ENCODE measurements around the gene CMC4.
A peak's percentile ranks its signal among the peaks of the same experiment; 100 is the strongest.

Gene CMC4

DNA sequence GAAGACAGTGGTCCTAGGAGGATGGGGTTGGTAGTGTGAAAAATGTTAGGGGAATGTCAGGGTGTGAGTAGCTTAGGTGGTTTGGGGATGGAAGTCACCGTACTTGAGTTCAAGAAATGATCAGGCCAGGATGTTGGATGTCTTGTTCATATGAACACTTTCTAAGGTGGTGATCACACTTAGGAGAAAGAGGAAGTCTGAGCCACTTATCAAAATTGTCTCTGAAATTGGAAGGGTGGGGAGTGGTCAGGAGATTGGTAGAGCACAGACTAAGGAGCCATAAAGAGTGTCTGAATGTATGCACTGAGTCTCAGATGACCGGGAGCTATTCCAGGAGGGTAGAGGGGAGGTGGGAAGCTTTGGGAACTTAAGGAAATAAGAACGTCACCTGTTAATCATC is 17.3 kb downstream of the CMC4 start:
- DNase-seq (ENCODE audit: low spot score): no peak

DNA sequence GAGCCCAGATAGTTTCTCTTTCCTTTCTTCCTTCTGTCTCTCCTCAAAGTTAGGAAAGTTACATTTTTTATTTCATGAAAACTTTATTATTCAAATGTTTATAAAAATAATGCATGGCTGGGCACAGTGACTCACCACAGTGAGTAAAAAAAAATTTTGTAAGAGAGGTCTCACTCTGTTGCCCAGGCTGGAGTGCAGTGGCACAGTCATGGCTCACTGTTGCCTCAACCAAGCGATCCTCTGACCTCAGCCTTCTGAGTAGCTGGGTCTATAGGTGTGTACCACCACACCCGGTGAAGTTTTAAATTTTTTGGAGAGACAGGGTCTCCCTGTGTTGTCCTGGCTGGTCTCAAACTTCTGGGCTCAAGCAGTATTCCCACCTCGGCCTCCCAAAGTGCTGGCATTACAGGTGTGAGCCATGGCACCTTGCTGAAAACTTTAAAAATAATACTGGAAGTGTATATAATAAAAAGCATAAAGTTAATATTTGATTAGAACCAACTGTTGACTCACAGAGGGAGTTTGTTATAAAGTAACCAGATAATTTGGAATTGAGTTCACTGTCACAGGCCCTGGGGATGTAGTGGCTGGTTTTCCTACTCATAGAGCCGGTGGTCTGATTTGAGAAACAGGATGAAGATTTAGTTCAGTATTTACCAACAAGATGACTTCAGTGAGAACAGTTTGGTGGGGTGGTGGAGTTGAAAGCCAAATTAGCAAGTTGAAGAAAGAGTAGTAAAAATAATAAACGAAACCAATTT is 18.0 kb downstream of the CMC4 start:
- DNase-seq (ENCODE audit: low spot score): no peak

DNA sequence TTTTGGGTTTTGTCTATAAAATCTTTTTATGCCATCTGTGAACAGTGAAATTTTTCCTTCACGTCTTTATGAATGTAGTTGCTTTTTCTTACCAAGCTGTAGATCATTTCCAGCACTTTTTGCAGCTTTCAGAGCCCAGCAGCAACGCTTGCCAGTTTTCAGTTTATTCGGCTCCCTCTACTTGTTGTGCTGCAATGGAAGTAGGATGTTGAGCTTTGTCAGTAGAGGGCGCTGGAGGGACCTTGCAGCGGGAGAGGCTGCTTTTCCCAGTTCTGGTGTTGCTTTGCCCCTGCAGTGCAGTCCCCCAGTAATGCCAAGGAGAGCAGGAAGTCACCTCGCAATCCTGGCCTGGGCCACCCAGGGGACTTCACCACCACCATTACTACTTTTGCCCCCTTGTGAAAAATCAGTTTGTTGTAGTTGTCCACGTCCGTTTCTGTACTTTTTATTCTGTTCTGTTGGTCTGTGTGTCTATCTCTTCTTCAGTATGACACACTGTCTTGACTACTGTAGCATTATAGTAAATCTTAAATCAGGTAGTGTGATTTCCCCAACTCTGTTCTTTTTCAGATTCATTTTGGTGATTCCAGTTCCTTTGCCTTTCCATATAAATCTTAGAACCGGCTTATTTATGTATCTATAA is 21.8 kb downstream of the CMC4 start:
- peak; percentile 55 for DNase-seq (ENCODE audit: low spot score)

DNA sequence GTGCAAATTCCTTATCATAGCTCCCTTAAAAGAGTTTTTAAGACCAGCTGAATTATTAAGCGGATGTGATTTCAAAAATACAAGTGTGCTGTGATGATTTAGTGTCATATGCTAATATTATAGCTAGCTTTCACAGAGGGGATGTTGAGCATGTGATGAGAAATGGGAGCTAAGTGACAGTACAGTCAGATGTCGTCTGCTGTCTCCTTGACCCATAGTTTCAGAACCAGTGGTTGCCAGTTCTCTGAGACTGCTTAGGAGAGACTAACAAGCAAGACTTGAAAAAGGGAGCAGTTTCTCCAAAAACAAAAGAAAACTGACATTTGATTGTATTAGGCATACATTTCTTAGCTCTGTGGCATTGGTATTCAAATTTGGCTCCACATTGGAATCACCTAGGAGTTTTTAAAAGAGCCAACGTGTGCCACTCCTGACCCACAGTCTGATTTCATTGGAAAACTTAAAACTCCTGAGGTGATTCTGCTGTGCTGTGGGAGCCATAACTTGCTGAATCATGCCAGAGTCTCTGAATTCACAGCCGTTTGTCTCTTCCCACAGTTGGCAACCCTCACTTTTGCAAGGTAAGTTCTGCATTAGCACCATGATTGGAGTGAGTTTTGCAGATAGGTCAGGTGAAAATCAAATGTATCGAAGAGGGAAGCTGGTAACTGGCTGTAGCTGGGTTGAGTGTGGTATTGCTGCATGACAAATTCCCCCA is 24.0 kb downstream of the CMC4 start:
- DNase-seq (ENCODE audit: low spot score): no peak

DNA sequence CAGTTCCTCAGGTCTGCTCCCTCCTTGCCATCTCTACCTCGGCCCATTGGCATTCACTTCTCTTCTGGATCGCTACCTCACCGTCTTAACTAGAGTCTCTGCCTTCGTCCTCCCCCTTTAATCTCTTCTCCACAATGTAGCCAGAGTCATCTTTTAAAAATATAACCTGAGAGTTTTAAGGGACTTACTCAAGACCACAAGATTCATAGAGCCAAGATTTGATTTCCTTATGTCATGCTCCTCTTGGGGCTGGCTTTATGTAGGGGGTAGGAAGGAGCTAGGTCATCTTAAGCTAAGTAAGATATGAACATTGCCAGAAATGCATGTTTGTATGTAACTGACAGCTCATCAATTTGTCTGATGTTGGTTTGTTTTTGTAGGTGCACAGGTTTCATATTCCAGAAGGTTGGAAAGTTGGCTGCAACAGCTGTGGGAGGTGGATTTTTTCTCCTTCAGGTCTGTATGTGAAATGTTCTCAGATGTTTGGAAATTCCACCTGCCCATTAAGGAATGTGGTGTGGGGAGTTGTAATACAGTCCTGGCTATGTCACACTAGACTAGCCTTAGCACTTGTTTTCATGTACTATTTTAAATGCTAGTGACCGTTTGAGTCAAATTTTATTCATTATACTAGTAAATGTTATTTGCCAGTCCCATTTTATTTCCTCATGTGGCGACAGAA is 24.7 kb downstream of the CMC4 start:
- no peak for DNase-seq (ENCODE audit: low spot score)

DNA sequence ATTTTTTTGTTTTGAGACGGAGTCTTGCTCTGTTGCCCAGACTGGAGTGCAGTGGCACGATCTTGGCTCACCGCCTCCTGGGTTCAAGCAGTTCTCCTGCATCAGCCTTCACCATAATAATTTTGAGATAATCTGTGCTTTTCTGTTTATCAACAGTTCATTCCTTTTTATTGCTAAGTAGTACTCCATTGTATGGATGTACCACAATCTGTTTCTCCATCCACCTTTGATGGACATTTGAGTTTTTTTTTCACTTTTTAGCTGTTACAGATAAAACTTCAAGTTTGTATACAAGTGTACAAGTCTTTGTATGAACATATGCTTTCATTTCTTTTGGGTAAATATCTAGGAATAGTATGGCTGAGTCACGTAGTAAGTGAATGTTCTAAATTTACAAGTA is 35.2 kb downstream of the CMC4 start:
- no peak for DNase-seq (ENCODE audit: low spot score)

DNA sequence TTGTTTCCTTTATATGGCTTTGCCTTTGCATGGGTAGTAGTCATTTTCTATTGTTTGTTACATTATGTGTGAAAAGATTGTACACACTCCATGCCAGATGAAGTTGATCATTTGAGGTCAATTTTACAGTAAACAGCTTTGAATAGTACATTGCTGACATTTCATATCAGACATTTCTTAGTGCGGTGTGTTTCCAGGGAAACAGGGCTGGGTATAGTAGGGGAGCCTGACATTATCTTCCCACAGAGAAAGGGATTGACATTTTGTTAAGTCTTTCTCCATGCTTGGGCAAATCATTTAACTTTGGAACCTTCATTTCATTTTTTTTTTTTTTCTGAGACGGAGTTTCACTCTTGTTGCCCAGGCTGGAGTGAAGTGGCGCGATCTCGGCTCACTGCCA is 39.3 kb downstream of the CMC4 start:
- no peak for DNase-seq (ENCODE audit: low spot score)

DNA sequence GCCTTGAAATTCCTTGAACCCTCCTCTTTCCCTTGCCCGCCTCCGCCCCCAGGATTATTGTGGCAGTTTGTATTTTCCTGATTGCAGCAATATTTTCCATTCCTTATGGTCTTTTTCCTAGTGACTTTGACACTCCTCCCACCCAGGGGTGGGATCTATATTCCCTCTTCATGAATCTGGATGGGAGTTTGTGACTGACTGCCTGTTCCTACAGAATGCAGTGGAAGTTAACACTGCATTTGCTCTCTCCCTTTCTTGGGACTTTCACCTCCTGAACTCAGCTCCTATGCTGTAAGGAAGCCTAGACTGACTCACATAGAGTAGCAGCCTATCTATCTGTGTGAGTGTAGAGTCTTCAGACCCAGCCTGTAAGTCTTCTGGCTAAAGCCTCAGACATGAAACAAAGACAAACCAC is 42.1 kb downstream of the CMC4 start:
- DNase-seq (ENCODE audit: low spot score): peak; percentile 2

DNA sequence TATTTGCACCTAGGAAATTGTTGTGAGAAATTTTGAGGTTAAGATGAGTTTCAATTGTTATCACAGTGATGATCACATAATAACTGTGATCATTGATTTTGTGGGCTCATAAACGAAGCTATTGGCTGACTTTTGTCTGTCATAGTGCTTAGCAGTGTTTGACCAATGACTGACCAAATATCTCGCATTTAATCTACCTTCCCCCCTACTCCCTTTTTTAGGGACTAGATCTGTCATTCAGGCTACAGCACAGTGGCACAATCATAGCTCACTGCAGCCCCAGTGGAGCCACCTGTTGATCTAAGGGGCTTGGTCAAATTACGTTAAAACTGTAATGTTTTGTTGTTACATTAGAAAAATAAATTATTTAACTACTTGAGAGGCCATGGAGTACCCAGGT is 42.8 kb downstream of the CMC4 start:
- no peak for DNase-seq (ENCODE audit: low spot score)

DNA sequence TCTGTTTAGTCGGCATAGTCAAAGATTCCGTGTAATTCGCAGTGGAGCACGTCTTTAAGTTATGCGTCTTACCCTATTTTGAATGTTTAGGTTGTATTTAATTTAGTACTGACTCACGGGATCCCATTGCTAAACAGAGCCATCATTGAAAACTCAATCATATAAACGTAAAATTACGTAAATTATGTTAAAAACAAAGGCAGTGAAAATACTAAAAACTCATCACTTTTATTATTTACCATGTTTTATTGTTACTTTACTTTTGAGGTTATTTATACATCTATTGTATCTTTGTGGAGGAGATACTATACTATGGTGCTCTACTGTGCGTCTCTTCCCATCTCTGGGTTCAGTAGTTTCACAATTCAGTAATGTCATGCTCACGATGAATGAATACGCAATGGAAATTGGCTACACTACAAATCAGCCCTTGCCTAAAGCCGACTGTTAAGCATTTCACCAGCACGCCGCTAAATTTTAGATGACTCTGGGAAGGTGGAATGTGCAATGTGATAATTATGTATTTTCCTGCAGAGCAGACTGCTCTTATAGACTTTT is 43.3 kb downstream of the CMC4 start:
- DNase-seq (ENCODE audit: low spot score): peak; percentile 46

DNA sequence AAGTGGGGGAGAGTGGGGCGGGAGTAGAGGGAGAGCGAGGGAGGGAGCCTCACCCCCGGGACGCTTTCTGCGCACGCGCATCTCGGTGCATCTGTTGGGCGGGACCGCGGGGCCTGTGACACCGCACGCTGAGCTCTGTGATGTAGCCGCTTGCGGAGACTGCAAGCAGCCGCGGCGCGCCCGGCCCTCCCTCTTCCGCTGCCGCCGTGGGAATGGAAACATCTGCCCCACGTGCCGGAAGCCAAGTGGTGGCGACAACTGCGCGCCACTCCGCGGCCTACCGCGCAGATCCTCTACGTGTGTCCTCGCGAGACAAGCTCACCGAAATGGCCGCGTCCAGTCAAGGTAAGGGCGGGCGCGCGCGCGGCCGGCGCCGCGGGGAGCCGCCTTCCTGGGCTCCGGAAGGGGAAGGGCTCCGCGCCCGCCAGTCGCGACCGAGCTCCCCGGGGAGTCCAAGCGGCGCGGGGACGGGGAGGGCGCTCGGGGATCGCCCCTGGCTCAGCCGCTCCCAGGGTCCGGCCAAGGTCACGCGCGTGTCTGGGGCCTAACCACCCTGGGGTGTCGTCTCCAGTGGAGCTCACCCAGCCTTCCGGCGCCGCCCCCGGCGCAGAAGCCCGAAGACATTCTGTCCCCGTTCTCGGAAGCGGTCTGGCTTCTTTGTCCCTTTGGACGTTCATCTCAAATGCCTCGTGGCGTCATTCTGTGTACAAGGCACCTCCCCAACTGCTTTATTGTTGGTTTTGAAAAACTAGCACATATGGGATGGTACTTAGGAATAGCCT is 44.0 kb downstream of the CMC4 start, which contains the start of gene FUNDC2:
TSS of gene FUNDC2 (plus strand) at position 118 of the 782 bp plus-strand sequence. CDS start at position 213, 95 bp downstream.
- DNase-seq (ENCODE audit: low spot score): peak; percentile 88

DNA sequence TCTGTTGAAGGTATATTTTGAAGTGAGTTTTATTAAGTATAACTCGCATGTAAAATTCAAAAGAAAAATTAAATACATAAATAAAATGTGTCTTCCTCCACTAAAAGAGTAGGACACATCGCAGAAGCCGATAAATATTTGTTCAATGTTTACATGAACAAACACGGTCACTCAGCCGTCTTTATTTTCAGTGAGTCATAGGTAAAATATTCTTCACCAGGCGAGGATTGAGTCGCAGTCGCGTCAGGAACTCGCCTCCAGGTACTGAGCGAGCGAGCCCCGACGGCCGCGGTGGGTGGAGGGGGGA is 44.6 kb downstream of the CMC4 start:
- no peak for DNase-seq (ENCODE audit: low spot score)

DNA sequence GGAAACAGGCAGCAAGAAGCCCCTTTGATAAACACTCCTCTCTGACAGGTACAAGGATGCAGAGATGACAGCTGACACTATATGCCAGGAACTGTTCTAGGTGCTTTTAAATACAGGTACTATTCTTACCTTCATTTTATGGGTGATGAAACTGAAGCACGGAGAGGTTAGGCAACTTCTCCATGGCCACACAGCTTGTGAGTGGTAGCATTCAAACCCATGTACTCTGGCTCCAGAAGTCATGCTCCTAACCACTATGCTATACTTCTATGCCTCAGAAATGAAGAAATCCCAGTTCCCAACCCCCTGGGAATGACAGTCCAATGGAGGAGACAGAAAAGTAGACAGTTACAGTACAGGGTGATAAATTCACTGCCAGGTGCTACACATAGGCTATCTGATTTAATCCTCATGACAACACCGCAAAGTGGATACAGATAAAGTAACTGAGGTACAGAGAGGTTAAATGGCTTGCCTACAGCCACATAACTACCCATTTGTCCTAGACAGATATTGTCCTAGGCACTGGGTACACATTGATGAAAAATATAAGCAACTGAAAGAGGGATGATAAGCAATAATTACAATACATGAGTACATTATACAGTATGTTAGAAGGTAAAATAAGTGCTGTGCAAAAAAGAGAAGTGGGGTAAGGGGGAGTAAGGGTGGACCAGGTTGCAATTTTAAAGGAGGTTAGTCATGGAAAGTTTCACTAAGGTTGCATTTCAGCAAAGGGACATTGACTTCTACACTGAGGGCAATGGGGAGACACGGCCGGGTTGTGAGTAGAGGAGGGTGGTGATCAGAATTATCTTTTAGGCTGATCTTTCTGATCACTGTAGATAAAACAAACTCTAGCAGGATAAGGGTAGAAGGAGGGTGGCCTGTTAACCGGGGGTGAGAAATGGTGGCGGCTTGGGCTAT is 46.8 kb downstream of the CMC4 start:
- no peak for DNase-seq (ENCODE audit: low spot score)

DNA sequence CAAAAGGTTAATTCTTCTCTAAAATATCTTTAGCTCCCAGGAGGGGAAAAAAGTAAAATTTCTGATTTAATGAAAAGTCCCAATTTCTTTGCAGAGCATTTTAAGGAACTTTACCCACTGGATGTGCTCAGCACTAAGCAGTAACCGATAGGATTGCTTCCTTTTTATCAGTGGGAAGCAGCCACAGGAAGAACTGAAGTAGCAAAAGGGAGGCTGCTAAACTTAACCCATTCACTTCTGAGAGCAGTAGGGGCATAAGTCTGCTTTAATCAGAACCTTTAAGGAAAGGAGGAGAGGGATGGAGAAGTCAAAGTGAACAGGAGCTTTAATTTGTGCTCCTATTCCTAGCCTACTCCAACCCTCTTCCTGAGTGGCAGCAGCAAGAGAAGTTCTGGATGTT is 48.4 kb downstream of the CMC4 start, which contains the start of gene F8:
TSS of gene F8 (minus strand) at position 139 of the 400 bp plus-strand sequence. CDS start 171 bp downstream, outside the sequence.
- no peak for DNase-seq (ENCODE audit: low spot score)

DNA sequence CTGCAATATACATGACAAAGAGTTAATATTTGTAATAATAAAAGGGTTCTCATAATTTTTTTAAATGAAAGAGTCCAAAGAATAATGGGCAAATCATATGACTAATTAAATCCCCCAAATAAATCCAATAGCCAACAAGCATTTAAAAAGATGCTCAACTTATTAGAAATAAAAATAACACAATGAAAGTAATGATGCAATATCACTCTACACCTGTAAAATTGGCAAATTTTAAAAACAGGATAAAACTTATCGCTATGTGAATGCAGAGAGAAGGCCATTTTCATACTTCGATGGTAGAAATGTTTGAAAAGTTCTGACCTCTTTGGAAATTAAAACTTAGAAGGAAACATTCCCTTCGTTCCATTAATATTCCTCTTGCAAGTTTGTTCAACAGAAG is 50.3 kb downstream of the CMC4 start:
- DNase-seq (ENCODE audit: low spot score): no peak
